Breast epithelium (tissue), 4 donors: Measurements from ENCODE around the gene HYCC1. TPM values are rescaled to one million over a fixed set of nuclear protein-coding genes. Genes with fewer than 3 reads are reported as not detected.

ENCODE experiments used
- DNase-seq, 2 donors: peaks; one replicate each; pipeline ENCODE4 v3.0.0-alpha.2; 2019; ENCODE audit warnings: low spot score in 2 of 2
- H3K27ac ChIP-seq, 2 donors: fragments of 200-600 bp; sonication (generic) in 1 of 2; one replicate each; pipeline ENCODE4 v1.5.1; 2016 to 2019; ENCODE audit warnings: mild to moderate bottlenecking in 1 of 2
- H3K27me3 ChIP-seq, 2 donors: fragments of 200-600 bp; sonication (generic) in 1 of 2; one replicate each; pipeline versions ENCODE4 v1.5.1 to v1.6.0; 2017 to 2019; ENCODE audit warnings: control low read depth in 1 of 2, mild to moderate bottlenecking in 1 of 2
- H3K36me3 ChIP-seq: fragments of 200-600 bp; one replicate; pipeline ENCODE4 v1.5.1; 2019
- H3K4me1 ChIP-seq, 2 donors: fragments of 200-600 bp; sonication (generic); one replicate each; pipeline ENCODE4 v1.5.1; 2016 to 2019; ENCODE audit warnings: control low read depth in 1 of 2
- H3K4me3 ChIP-seq, 3 donors: fragments of 200-600 bp; sonication (generic); 1 replicate in 2 of 3; 2 replicates in 1 of 3; pipeline ENCODE4 v1.5.1; 2016 to 2019; ENCODE audit warnings: mild to moderate bottlenecking in 3 of 3, moderate library complexity in 2 of 3
- H3K9me3 ChIP-seq, 2 donors: fragments of 200-600 bp; sonication (generic) in 1 of 2; one replicate each; pipeline ENCODE4 v1.5.1; 2016 to 2019; ENCODE audit warnings: control low read depth in 1 of 2
- CTCF ChIP-seq, 3 donors: fragments of 450-650 bp; IDR thresholded peaks; one replicate each; pipeline ENCODE4 v1.5.1; 2016 to 2017; ENCODE audit warnings: antibody characterized with exemption in 3 of 3, mild to moderate bottlenecking in 3 of 3, moderate library complexity in 3 of 3
- POLR2A ChIP-seq: fragments of 450-650 bp; IDR thresholded peaks from one replicate; pipeline ENCODE4 v1.6.1; 2016; ENCODE audit warnings: antibody characterized with exemption, mild to moderate bottlenecking, moderate library complexity
- POLR2AphosphoS5 ChIP-seq, 3 donors: sonication (generic); formaldehyde crosslinking; IDR thresholded peaks; one replicate each; pipeline ENCODE4 v1.6.1; 2017; ENCODE audit warnings: antibody characterized with exemption in 3 of 3
- intact Hi-C: fragments of 100-400 bp; cut with DNase I; formaldehyde crosslinking; loops from one replicate; pipeline ENCODE4 v1.15.1; 2023; ENCODE audit warnings: low total_unique reads
- total RNA-seq, 3 donors: library from RNA; depleted of rRNA; stranded (reverse); fragments of >200 nt; gene quantifications; one replicate each; pipeline ENCODE4 v1.1.0, GENCODE V29; 2016

HYCC1 gene
- total RNA-seq, 3 donors from 2014 or later: 43.8 to 64.6 (median 50.4) TPM

GRCh38 chr7:22990588-22990949 lies 23.4 kb downstream of the HYCC1 start:
- no peaks in the 10 kb centered on the region for H3K9me3 ChIP-seq
- no peak overlapping the region for H3K4me3 ChIP-seq
- H3K27me3 ChIP-seq: no peaks in the 10 kb centered on the region
- no peaks in the 10 kb centered on the region for H3K36me3 ChIP-seq
- H3K27ac ChIP-seq: no peak overlapping the region
- no peak for TF ChIP-seq POLR2AphosphoS5 (IDR thresholded peaks at IDR 0.05)
- no peak for TF ChIP-seq POLR2A
- no peak for TF ChIP-seq CTCF (IDR thresholded peaks at IDR 0.05)
- intact Hi-C loops: no loop called here
- H3K4me1 ChIP-seq: no peaks in the 10 kb centered on the region
- no peak for DNase-seq

GRCh38 chr7:22989643-22990587 lies 24.0 kb downstream of the HYCC1 start:
- TF ChIP-seq CTCF (IDR thresholded peaks at IDR 0.05) (no peak), POLR2AphosphoS5 (IDR thresholded peaks at IDR 0.05) (no peak), POLR2A (no peak)
- Histone ChIP-seq H3K36me3 (no peaks in the 10 kb centered on the region), H3K4me1 (no peaks in the 10 kb centered on the region), H3K27me3 (no peaks in the 10 kb centered on the region), H3K9me3 (no peaks in the 10 kb centered on the region), H3K27ac (no peak overlapping the region), H3K4me3 (no peak overlapping the region)
- DNase-seq: no peak
- intact Hi-C loops: no loop called here

GRCh38 chr7:22985436-22985835 lies 28.5 kb downstream of the HYCC1 start:
- H3K36me3 ChIP-seq: no peaks in the 10 kb centered on the region
- H3K27ac ChIP-seq: no peak overlapping the region
- DNase-seq: no peak
- H3K27me3 ChIP-seq: no peaks in the 10 kb centered on the region
- TF ChIP-seq CTCF (IDR thresholded peaks at IDR 0.05) (no peak), POLR2AphosphoS5 (IDR thresholded peaks at IDR 0.05) (no peak), POLR2A (no peak)
- H3K4me3 ChIP-seq: no peak overlapping the region
- no peaks in the 10 kb centered on the region for H3K9me3 ChIP-seq
- intact Hi-C loops: no loop called here
- H3K4me1 ChIP-seq: no peaks in the 10 kb centered on the region

- no peaks in the 10 kb centered on the region for H3K4me1 ChIP-seq
- no peak for DNase-seq
- H3K9me3 ChIP-seq: no peaks in the 10 kb centered on the region
- H3K4me3 ChIP-seq: no peak overlapping the region
- intact Hi-C loops: loop anchor here (5.0 kb wide), 1 partner anchor 1081 kb away; no protein-coding TSS in a partner anchor
- H3K36me3 ChIP-seq: no peaks in the 10 kb centered on the region
- no peak for TF ChIP-seq POLR2AphosphoS5 (IDR thresholded peaks at IDR 0.05)
- TF ChIP-seq CTCF (IDR thresholded peaks at IDR 0.05): no peak
- TF ChIP-seq POLR2A: no peak
- no peak overlapping the region for H3K27ac ChIP-seq
- H3K27me3 ChIP-seq: no peaks in the 10 kb centered on the region
These were observed 30.6 kb downstream of the HYCC1 start for GRCh38 chr7:22983257-22983855.

GRCh38 chr7:22980422-22980821 lies 33.5 kb downstream of the HYCC1 start:
- intact Hi-C loops: loop anchor here (5.0 kb wide), 1 partner anchor 1078 kb away; no protein-coding TSS in a partner anchor
- Histone ChIP-seq H3K4me1 (no peaks in the 10 kb centered on the region), H3K27me3 (no peaks in the 10 kb centered on the region), H3K9me3 (no peaks in the 10 kb centered on the region), H3K27ac (peak overlapping the region in 1 of 2 donors; percentile 64), H3K36me3 (no peaks in the 10 kb centered on the region), H3K4me3 (no peak overlapping the region)
- DNase-seq: no peak
- TF ChIP-seq POLR2A (no peak), CTCF (IDR thresholded peaks at IDR 0.05) (no peak), POLR2AphosphoS5 (IDR thresholded peaks at IDR 0.05) (no peak)
